Neuron (in vitro differentiated cells): ENCODE data around the gene TBC1D8.

Experiments used
- H2AFZ ChIP-seq: one replicate; pipeline ENCODE4 v1.6.1; 2013; ENCODE audit warnings: low read depth, mild to moderate bottlenecking, inconsistent platforms, low read length, moderate library complexity
- H3K27me3 ChIP-seq: one replicate; pipeline ENCODE4 v1.6.1; 2013; ENCODE audit warnings: low read length; ENCODE audit not compliant: insufficient read depth
- H3K36me3 ChIP-seq: one replicate; pipeline ENCODE4 v1.6.1; 2013; ENCODE audit warnings: low read length; ENCODE audit not compliant: insufficient read depth
- H3K4me1 ChIP-seq: one replicate; pipeline ENCODE4 v1.6.1; 2013; ENCODE audit warnings: low read length; ENCODE audit not compliant: insufficient read depth
- H3K4me3 ChIP-seq: 2 replicates; pipeline ENCODE4 v1.5.1; 2013; ENCODE audit warnings: mild to moderate bottlenecking, low read length, moderate library complexity
- H3K9me3 ChIP-seq: one replicate; pipeline ENCODE4 v1.6.1; 2013; ENCODE audit warnings: low read length

TBC1D8 gene

DNA sequence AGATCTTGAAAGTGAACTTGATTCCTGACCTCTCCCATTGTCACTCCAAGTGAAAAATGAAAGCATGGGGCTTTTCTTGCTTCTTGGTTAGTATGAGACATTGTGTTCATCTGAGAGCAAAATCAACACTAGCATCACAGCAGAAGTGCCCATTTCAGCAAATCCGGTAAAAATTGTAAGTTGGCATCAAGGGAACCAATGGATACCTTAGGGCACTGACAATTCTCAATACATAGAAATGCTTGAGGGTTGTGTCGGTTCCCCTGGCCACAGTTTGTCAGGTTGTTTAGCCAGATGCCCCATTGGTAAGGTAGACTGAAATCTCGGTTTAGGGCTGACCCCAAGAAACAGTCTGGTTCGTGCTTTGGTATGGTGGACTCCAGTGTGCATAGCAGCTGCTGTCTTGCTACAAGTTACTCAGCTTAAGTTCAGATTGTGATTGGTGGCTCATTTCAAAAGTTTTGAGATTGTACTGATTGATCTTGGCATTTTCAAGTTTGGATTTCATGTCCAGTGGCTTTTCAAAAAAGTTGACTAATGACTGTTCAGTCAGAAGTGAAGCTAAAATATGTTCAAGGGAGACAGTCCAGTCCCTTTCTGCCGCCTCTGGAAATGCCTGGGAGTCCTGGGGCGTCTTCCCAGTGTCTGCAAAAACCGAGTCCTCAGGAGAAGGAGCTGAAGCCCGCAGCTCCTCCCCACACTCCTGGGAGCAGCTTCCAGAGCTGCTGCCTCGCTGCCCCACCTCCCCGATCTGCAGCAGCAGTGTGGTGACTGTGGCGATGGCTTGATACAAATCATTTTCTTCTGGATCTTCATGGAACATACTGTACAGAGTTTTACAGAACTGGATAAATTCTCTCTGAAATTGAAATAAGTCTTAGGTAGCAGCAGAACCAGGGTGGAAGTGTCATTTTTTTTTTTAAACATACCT, 143.5 kb downstream of the TBC1D8 start:
- Histone ChIP-seq H2AFZ (no peak overlapping the region), H3K9me3 (no peaks in the 10 kb centered on the region), H3K4me3 (no peak overlapping the region), H3K27me3 (no peaks in the 10 kb centered on the region), H3K4me1 (peaks cover 13% of the 10 kb centered on the region), H3K36me3 (peaks cover 67% of the 10 kb centered on the region)

GRCh38 chr2:101006065-101006715, 145.0 kb downstream of the TBC1D8 start:
- Histone ChIP-seq H3K27me3 (no peaks in the 10 kb centered on the region), H3K36me3 (peaks cover 65% of the 10 kb centered on the region), H3K4me3 (no peak overlapping the region), H3K4me1 (peaks cover 16% of the 10 kb centered on the region), H3K9me3 (no peaks in the 10 kb centered on the region), H2AFZ (no peak overlapping the region)

- H3K36me3 ChIP-seq, result peaks cover 59% of the 10 kb centered on the region
- H3K9me3 ChIP-seq, result no peaks in the 10 kb centered on the region
- no peak overlapping the region for H2AFZ ChIP-seq
- H3K4me3 ChIP-seq, result no peak overlapping the region
- H3K4me1 ChIP-seq, result peaks cover 16% of the 10 kb centered on the region
- no peaks in the 10 kb centered on the region for H3K27me3 ChIP-seq
Observed at GRCh38 chr2:101004620-101005325, 146.4 kb downstream of the TBC1D8 start.

DNA sequence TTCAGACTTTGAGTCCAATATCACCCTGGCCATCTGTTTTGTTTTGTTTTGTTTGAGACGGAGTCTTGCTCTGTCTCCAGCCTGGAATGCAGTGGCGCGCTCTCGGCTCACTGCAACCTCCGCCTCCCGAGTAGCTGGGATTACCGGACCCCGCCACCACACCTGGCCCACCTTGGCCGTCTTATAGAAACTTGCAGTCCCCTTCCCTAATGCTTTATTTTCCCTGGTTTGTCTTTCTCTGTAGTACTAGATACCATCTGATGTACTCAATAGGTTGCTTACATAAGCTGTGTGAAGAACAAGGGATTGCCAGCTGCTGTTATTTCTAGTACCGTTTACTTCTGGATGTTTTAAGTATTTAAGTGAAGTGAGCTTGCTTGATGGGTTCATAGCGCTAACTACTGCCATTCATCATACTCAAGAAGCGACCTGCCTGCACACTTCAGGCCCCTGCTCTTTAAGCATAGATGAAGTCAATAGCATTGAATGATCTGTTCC, 147.9 kb downstream of the TBC1D8 start:
- no peak overlapping the region for H2AFZ ChIP-seq
- peaks cover 16% of the 10 kb centered on the region for H3K4me1 ChIP-seq
- H3K36me3 ChIP-seq, result peaks cover 53% of the 10 kb centered on the region
- H3K9me3 ChIP-seq, result no peaks in the 10 kb centered on the region
- peak overlapping the region; percentile 87 for H3K4me3 ChIP-seq
- H3K27me3 ChIP-seq, result no peaks in the 10 kb centered on the region

GRCh38 chr2:101002562-101003277, 148.5 kb downstream of the TBC1D8 start:
- Histone ChIP-seq H3K36me3 (peaks cover 47% of the 10 kb centered on the region), H3K27me3 (no peaks in the 10 kb centered on the region), H3K4me3 (peak overlapping the region; percentile 87), H3K9me3 (no peaks in the 10 kb centered on the region), H2AFZ (peak overlapping the region; percentile 89), H3K4me1 (peaks cover 16% of the 10 kb centered on the region)

- Histone ChIP-seq H3K9me3 (no peaks in the 10 kb centered on the region), H3K4me3 (peak within 1 kb of the TSS; percentile 87), H3K27me3 (no peaks in the 10 kb centered on the region), H3K4me1 (peaks cover 16% of the 10 kb centered on the region), H3K36me3 (peaks cover 39% of the 10 kb centered on the region), H2AFZ (peak within 1 kb of the TSS; percentile 89)
Observed at GRCh38 chr2:101001691-101002561, 149.3 kb downstream of the TBC1D8 start, which contains the start of gene RPL31. Gene RPL31, plus strand, starts transcription at chr2:101002289. Its CDS starts 413 bp downstream, at chr2:101002702.

DNA sequence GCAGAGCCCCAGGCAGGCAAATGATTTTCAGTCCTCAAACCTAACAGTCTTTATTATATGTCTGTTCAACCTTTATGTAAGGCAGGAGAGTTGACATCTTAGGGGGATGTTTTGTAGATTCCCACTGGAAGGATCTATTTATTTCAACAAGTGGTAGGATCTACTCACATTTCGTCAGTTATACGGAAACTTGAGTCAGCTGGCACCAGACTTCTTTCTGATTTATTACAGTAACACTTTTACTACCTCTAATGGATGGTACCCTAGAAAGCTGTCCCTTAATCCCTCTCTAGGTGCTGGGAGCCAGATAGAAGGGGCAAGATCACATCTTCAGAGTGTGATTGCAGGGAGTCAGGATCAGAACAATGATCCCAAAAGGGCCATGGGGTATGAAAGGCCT, 151.2 kb downstream of the TBC1D8 start:
- no peak overlapping the region for H2AFZ ChIP-seq
- peaks cover 20% of the 10 kb centered on the region for H3K36me3 ChIP-seq
- H3K9me3 ChIP-seq, result no peaks in the 10 kb centered on the region
- no peak overlapping the region for H3K4me3 ChIP-seq
- H3K27me3 ChIP-seq, result no peaks in the 10 kb centered on the region
- peaks cover 16% of the 10 kb centered on the region for H3K4me1 ChIP-seq

DNA sequence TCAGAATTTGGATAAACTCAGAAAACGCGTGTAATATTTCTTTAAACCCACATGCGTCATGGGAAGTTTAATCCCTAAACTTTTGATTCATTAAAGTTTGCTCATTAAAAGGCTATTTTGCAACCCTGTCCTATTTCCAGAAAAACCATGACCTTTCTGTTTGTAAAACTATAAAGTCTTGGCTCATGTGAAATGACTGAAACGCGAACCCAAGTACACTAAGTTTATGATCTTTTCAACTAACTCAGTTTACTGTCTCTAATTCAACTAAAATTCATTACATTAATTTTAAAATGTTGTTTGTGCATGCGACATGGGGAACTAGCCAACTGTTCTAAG, 153.0 kb downstream of the TBC1D8 start:
- no peaks in the 10 kb centered on the region for H3K9me3 ChIP-seq
- H3K4me1 ChIP-seq, result peaks cover 8% of the 10 kb centered on the region
- H3K4me3 ChIP-seq, result no peak overlapping the region
- H3K36me3 ChIP-seq, result peaks cover 2% of the 10 kb centered on the region
- H3K27me3 ChIP-seq, result no peaks in the 10 kb centered on the region
- no peak overlapping the region for H2AFZ ChIP-seq

- Histone ChIP-seq H3K9me3 (no peaks in the 10 kb centered on the region), H3K36me3 (no peaks in the 10 kb centered on the region), H3K4me1 (peaks cover 3% of the 10 kb centered on the region), H3K4me3 (no peak overlapping the region), H2AFZ (no peak overlapping the region), H3K27me3 (no peaks in the 10 kb centered on the region)
Observed at GRCh38 chr2:100997509-100998234, 153.5 kb downstream of the TBC1D8 start.

DNA sequence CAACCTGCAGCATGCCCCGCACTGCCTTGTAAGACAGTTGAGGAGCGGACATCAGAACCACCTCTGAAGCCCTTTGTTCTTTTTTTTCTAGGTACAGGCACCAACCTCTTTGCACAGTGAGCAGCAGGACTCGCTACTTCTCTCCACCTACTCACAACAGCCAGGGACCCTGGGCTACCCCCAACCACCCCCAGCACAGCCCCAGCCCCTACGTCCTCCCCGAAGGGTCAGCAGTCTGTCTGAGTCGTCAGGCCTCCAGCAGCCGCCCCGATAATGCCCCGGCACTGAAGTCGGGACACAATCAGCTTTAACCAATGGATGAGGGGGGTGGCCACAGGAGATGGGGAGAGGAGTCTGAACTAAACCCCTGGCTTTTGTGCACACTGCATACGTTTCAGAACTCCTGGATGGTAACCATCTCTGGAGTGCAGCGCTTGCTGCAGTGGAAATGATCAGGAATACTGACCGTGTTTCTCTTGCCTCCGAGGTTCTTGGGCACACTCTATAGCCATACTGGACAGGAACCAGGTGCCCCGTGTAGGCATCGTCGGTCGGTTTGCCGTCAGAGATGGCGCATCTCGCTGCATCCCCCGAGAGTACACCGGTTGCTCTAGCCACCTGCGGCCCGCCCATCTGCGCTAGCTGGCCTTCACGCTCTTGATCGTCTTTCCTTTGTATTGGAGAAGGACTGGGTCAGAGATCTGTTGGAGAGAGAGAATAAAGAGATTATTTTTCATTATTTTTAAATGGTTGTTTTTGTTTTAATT, 155.7 kb downstream of the TBC1D8 start:
- no peak overlapping the region for H2AFZ ChIP-seq
- peaks cover 4% of the 10 kb centered on the region for H3K27me3 ChIP-seq
- H3K9me3 ChIP-seq, result no peaks in the 10 kb centered on the region
- H3K4me3 ChIP-seq, result no peak overlapping the region
- no peaks in the 10 kb centered on the region for H3K36me3 ChIP-seq
- H3K4me1 ChIP-seq, result no peaks in the 10 kb centered on the region

- H3K4me3 ChIP-seq, result no peak overlapping the region
- peaks cover 6% of the 10 kb centered on the region for H3K27me3 ChIP-seq
Observed at GRCh38 chr2:100993294-100993693, 157.9 kb downstream of the TBC1D8 start.

More at GRCh38 chr2:100993294-100993693, 157.9 kb downstream of the TBC1D8 start:
- Histone ChIP-seq H3K36me3 (no peaks in the 10 kb centered on the region), H3K4me1 (no peaks in the 10 kb centered on the region), H3K9me3 (no peaks in the 10 kb centered on the region), H2AFZ (no peak overlapping the region)
